ENCODE data around the gene DYNLT2.
A peak's percentile ranks its signal among the peaks of the same experiment; 100 is the strongest.

DYNLT2 gene

DNA sequence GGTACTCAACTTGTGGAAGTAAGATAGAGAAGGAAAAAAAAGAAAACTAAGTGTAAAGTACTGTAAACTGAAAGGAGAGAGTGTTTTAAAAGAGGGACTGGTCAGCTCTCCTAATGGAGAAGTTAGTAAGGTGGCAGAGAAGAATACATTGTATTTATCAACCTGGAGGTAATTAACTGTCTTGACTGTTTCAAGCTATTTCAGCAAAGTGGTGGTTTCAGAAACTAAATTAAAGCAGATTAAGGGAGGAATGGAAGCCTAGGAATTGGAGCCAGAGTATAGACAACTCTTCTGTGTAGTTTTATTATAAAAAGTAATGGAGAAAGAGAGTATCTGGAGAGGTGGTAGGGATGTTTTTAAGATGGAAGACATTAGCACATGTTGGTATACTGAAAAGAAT, 24.4 kb downstream of the DYNLT2 start:
- no peak for DNase-seq

DNA sequence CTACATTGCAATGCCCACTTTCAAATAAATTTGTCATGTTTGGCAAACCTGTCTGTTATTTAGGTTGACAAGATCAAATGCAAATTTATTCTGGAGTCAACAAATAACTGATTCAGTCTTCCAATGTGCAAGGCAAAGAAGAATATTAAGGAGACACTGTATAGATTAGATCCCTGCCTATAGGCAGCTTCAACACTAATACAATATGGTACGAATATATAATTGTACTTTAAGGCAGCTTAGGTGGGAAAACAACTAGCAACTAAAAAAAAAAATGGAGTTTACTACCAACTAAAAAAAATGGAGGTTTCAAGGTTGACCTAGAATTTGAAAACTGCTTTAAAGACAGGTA, 25.3 kb downstream of the DYNLT2 start:
- no peak for DNase-seq

- DNase-seq, result peak; percentile 5 to 16
Observed at GRCh38 chr6:169725125-169726048, 26.0 kb downstream of the DYNLT2 start.

DNA sequence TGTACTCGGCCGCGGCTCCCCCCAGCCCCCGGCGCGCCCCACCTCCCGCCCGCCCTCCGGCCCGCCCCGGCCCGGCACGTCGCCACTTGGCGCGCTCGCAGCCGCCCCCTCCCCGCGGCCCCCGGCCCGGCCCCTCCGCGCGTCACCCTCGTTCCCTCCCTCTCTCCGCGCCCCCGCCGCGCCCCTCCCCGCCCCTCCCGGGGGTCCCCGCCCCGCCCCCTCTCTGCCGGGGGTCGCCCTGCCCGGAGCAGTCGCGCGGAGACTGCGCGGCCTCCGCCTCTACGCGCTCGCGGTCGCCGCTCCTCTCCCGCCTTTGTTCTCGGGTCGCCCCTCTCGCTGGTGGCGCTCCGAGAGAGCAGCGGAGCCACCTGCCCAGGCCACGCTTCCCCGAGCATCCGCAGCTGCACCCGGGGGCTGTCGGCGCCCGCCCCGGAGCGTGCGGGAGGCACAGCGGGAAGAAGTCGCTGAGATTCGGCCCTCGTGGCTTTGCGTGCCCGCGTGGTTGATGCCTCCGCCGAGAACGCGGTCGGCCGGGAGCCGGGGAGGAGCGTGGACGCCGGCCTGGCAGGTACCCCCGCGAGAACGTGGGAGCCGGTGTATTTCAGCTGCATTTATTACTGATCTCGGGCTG, 26.8 kb downstream of the DYNLT2 start, which contains the start of gene PHF10:
TSS of gene PHF10 (minus strand) at position 7 of the 631 bp plus-strand sequence. CDS start 569 bp downstream, outside the sequence.
- DNase-seq, result peak; percentile 61 to 81

GRCh38 chr6:169723991-169724493, 27.3 kb downstream of the DYNLT2 start:
- DNase-seq, result peak; percentile 14 to 58

- DNase-seq, result peak; percentile 59 to 72
Observed at GRCh38 chr6:169723200-169723909, 28.0 kb downstream of the DYNLT2 start.

DNA sequence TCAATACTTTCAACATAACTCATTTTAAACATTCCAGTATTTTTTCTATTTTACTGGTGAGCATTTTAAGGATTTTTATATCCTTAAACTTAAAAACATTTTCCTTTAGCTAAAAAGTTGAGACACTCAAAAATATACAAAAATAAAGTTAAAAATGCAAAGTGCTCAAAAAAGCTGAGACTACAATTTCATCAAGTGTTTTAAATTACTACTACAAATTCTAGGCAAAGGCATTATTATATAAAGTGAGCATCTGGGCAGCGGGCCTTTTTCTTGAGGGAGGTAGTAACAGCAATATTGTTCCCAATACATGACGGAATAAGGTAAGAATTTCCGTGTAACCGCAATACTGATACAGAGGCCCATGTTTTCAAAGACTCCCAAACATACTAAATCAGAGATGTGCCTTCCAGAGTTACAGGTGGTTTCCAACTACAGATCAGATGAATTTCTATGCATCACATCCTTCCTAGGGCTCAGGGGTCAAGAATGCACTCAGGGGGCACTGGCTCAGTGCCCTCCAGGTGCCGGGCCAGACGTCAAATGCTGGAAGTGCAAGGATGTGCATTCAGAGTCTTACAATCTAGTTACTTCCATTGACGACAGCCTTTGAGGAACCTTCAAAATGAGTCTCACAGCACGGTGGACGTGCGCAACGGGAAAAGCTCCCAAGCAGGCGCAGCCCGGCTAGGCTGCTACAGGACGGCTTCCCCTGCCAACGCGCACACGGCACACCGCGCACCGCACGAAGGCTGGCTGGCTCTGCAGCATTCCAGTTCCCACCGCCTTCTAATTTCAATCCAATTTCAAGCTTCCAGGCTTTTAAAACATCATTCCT, 28.8 kb downstream of the DYNLT2 start:
- peak; percentile 26 to 43 for DNase-seq

DNA sequence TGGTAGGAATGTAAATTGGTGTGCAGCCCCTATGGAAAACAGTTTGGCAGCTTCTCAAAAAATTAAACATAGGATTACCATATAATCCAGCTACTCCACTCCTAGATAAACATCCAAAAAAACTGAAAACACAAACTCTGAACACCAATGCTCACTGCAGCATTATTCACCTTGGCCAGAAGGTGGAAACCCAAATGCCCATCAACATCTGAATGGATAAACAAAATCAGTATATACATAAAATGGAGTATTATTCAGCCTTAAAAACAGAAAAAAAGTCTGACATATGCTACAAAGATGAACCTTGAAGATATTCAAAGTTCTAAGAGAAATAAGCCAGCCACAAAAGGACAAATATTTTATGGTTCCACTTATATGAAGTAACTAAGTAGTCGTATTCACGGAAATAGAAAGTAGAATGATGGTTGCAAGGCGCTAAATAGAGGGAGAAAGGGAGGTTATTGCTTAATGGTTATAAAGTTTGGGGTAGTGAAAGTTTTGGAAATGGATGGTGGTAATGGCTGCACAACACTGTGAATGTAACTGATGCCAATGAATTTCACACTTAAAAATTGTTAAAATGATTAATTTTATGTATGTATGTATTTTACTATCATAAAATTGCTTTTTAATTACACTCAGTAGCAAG, 31.0 kb downstream of the DYNLT2 start:
- peak in 1 of 2 donors; percentile 25 for DNase-seq

DNA sequence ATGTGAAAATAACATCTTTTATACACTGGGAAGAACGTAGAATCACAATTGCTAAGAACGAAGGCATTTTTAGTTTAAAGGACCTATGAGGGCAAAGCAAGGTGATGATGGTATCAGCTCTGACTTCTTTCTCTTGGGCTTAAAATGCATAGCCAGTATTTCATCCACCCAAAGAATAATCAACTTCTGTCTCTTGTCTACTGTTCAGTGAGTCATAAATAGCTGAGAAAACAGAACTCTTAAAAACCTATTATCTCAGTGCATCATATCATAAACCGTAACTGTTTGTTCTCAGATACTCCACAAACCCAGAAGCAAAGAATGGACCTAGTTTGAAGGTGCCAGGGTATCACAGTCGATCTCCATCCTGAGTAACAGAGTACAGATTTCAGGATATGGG, 32.3 kb downstream of the DYNLT2 start:
- no peak for DNase-seq

GRCh38 chr6:169714595-169714994, 36.8 kb downstream of the DYNLT2 start:
- DNase-seq, result no peak

DNA sequence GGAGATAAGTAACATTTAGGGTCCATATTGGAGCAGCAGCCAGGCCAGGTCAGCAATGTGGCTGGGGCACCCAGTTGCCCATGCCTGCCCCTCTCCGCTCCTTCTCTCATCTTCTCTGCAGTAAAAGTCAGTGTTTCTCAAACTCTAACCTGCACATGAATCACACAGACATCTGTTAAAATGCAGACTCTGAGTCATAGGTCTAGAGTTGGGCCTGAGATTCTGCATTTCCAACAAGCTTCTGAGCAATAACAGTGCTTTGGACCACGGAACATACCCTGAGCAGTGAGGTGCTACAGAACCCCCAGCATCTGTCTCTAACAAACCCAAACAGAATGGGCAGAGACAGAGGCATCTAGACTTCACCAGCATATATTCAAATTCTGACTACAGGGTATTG, 37.2 kb downstream of the DYNLT2 start:
- DNase-seq, result no peak

DNA sequence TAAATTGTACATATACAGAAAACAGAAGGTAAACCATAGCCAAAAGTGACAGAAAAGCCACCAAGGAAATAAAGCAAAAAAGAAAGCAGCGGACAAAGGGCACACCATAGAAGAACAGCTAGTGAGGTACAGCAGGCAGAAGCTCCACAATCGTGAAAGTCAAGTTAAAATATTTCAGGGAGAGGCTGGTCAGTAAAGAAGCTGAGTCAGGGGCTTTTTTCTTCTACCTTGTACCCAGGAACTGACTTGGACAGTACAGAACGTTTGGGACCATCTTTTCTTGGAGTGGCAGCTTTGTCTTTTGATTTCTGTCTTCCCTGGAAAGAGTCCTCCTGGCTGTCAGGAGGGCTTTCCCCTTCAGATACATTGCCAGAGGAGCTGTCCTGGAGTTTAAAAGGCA, 41.4 kb downstream of the DYNLT2 start:
- no peak for DNase-seq

DNA sequence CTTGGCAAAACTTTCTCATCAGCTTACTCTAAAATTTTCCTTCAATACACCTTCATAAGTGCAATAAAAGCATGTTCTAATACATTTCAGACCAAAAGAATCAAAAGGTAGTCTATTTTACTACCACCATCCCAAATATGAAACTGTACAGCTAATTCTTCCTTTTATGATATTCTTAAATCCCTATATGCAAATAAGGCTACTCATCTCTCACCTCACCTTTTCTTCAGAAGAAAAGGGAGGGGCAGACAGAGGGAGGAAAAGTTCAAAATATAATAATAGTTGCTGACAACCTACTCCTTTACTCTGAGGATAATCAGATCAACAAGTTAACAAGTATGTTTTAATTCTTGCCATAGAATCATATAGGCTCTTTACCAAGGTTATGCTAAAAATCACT, 42.1 kb downstream of the DYNLT2 start:
- no peak for DNase-seq

DNA sequence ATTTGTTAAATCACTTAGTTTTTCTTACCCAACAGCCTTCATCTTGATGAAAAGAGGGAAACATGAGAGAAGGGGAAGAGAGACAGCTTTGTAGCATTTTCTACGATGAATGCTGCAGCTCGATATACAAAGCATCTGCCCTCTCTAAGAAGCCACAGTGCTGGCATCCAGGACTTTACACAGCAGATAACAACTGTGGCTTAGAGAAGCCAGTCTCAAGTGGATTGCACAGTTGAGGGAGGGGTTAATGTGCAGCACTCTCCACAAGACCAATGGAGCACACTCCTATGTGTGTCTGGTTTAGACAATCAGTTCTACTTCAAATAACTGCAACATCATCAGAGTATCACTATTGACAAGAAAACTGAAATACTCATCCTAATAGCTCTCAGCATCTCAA, 43.6 kb downstream of the DYNLT2 start:
- no peak for DNase-seq

DNA sequence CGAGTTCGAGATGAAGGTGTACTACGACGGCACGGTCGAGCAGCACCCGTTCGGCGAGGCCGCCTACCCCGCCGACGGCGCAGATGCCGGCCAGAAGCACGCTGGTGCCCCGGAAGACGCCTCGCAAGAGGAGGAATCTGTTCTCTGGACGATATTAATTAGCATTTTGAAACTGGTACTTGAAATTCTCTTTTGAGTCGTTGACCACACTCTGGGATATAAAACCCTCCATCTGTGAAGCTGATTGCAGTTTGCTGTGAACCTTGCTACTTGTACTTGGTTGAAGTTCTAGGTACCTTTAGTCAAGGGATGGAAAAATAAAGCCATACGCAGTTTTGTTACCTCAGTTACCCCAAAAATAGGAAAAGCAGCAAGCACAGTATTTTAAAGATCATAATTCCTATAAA, 48.5 kb downstream of the DYNLT2 start:
- DNase-seq, result no peak

GRCh38 chr6:169701954-169702839, 49.2 kb downstream of the DYNLT2 start, which contains the start of the genes C6orf120 and WDR27:
C6orf120 (plus strand) TSS chr6:169702126; CDS start chr6:169702460, 334 bp downstream.
WDR27 (minus strand) TSS chr6:169702029; CDS start chr6:169689005, 13,024 bp downstream.
- peak; percentile 97 for DNase-seq

GRCh38 chr6:169701311-169701953, 49.9 kb downstream of the DYNLT2 start:
- DNase-seq, result no peak

- no peak for DNase-seq
Observed at GRCh38 chr6:169700296-169700695, 51.1 kb downstream of the DYNLT2 start.

DNA sequence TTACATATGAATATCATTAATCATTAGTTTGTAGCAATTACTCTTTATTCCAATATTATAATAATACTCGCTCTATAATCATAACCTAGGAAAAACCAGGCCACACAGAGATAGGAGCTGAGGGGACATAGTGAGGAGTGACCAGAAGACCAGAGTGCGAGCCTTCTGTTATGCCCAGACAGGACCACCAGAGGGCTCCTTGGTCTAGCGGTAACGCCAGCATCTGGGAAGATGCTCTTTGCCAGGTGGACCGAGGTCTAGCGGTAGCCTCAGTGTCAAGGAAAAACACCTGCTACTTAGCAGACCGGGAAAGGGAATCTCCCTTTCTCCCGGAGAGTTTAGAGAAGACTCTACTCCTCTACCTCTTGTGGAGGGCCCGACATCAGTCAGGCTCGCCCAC, 54.3 kb downstream of the DYNLT2 start:
- peak in 1 of 2 donors; percentile 14 for DNase-seq

GRCh38 chr6:169695131-169695530, 56.2 kb downstream of the DYNLT2 start:
- DNase-seq, result no peak
